ENCODE measurements around the gene DDX39A.

DDX39A gene

DNA sequence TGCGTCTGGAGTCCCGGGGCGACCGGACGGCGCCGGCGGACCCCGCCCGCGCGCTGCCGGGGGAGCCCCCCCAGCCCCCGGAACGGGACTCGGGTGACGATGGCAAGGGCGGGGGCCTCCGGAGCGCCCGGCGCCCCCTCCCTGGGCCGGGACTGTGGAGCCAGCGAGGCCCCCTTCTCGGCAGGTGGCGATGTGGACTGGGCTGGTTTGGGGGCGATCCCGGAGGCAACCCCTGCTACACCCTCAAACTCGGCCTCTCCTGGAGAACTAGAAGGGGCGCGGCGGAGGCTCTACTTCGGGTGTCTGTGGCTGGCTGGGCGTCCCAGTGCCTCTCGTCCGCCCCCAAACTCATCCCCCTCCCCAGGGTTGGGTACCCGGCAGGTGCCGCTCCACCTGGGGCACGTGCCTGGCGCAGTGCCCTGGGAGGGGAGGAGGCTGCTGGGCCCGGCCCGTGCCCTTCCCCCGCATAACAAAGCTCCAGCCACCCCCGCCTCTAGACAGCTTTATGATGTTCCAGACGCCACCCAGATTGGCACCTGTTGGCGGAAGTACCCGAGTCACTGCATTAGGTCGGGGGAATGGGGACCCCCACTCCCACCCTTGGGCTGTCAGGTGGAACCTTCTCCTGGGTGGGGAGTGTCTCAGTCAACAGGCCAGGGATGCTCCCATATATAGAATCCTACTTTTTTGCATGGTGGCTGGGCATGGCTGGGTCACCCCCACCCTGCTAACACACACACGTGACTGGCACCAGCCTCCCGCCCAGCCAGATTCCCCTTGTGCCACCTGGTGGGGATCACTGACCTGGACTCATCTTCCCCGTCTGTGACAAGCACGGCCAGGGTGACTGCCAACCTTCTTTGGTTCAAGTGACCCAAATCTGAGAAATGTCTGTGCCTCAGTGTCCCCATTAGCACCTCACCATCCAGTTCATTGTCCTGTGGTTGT lies 14.7 kb upstream of the DDX39A start:
- DNase-seq: no peak

- DNase-seq: no peak
These were observed 13.8 kb upstream of the DDX39A start, which contains the start of gene PKN1 for GRCh38 chr19:14432791-14433553. Gene PKN1 (plus strand): TSS chr19:14433306. CDS start chr19:14433522, 216 bp downstream.

GRCh38 chr19:14430712-14431111 lies 11.6 kb upstream of the DDX39A start:
- no peak for DNase-seq

- no peak for DNase-seq
These were observed 9.8 kb upstream of the DDX39A start for GRCh38 chr19:14428882-14429416.

DNA sequence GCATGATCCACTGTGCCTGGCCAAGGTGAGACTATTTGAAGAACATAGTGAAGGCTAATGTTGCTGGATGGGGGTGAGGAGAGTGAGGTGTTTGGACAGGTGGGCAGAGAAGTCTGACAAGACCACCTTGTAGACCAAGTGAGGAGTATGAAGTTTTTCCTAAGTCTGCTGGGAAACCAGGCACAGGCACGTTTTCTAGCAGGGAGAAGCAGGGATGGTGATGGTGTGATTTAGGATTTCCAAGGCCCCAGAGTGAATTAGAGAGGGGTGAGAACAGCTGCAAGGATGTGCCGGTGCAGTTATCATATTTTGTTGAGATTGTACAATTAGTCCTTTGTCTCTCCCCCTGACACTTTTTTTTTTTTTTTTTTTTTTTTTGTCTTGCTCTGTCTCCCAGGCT lies 8.3 kb upstream of the DDX39A start:
- no peak for DNase-seq

GRCh38 chr19:14425696-14426138 lies 6.6 kb upstream of the DDX39A start:
- no peak for DNase-seq

DNA sequence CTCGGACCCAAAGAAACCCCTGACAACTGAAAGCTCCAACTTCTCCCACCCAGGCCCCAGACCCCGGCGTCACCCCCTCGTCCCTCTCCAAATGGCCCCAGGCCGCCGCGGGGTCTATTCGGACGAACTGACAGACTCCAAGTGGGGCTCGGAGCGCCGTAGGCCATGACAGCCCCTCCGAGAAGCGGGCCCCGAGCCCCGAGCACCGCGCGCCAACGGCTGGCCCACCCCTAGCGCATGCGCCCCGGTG lies 360 bp downstream of the DDX39A start:
- no peak for DNase-seq

DNA sequence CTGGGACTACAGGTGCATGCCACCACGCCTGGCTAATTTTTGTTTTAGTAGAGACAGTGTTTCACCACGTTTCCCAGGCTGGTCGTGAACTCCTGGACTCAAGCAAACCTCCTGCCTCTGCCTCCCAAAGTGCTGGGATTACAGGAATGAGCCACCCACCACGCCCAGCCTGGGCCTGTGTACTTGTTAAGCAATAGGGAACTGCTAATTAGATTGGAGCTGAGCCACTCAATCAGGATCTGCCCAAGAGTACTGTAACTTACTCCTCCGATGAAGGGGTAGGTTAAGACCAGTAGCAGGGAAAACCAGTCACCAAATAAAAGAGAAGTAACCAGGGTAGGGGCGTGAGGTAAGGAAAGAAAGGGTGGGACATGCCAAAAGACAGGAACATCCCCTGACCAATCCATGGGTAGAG lies 2.3 kb downstream of the DDX39A start:
- no peak for DNase-seq

GRCh38 chr19:14414926-14415690 lies 4.0 kb downstream of the DDX39A start:
- DNase-seq: no peak

- DNase-seq: no peak
These were observed 5.4 kb downstream of the DDX39A start for GRCh38 chr19:14413693-14414181.

- DNase-seq: no peak
These were observed 6.0 kb downstream of the DDX39A start for GRCh38 chr19:14412996-14413692.

DNA sequence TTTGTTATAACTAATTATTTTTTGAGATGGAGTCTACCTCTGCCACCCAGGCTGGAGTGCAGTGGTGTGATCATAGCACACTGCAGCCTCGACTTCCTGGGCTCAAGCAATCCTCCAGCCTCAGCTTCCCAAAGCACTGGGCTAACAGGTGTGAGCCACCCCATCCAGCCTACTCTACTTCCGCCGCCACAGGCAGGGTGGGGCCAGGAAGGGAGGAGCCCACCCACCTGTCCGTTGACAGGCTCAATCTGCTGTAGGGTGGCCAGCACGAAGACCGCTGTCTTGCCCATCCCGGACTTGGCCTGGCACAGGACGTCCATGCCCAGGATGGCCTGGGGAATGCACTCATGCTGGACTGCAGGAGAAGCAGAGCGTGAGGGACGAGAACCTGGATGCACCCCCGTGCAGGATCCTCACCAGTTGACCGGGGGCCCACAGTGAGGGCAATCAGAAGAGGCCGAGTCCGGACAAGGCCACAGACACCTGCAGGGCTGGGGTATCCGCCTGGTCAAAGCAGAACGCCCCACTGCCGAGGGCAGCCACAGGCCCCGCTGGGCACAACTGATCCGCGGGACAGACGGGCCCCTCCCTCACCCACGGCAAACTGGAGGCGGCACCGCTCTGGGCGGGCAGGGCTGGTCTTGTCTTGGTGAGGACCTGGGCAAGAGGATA lies 6.7 kb downstream of the DDX39A start:
- DNase-seq: no peak

DNA sequence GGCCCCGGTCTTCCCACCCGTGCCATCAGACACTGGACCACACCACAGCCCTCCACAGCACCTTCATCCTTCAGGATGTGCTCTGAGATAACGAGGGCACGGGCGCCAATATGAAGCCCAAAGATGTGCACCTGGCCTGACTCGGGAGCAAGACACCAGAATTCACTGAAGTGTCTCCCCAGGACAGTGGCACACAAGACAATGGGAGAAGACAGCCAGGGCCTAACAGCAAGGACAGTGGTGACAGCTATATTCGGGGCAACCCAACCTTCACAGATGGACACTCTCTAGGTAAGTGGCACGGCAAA lies 7.2 kb downstream of the DDX39A start:
- no peak for DNase-seq

DNA sequence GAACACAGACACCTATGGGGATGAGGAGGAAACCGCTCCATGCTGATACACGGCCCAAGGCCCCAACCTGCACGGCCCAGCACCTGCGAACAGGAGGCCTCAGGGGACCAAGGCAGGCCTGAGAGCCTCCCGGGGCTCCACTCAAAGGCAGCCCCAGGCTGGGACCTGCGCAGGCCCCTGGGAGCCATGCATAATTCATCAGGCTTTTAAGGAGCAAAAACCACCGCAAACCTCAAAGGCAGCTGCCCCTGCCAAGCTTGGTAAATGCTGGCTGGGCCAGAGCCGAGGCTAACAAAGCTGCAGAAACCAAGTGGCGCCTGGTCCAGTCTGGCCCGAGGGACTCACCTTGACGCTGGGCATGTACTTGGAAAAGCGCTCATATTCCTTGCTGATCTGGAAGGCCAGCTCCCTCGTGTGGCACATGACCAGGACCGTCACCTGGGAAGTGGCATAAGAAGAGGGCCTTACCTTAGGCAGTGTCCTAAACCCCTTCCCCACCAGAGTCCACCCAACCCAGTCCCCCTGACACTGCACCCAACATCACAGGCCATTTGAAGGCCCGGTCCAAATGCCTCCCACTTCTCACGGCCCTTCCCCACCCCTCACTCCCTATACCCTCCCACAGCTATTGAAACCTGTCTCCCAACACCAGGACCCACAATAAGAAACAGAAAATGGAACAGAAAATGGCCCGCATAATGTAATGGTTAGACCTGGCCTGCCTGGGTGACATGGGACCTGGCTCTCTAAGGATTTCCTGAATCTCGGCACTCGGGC lies 7.8 kb downstream of the DDX39A start:
- DNase-seq: no peak

DNA sequence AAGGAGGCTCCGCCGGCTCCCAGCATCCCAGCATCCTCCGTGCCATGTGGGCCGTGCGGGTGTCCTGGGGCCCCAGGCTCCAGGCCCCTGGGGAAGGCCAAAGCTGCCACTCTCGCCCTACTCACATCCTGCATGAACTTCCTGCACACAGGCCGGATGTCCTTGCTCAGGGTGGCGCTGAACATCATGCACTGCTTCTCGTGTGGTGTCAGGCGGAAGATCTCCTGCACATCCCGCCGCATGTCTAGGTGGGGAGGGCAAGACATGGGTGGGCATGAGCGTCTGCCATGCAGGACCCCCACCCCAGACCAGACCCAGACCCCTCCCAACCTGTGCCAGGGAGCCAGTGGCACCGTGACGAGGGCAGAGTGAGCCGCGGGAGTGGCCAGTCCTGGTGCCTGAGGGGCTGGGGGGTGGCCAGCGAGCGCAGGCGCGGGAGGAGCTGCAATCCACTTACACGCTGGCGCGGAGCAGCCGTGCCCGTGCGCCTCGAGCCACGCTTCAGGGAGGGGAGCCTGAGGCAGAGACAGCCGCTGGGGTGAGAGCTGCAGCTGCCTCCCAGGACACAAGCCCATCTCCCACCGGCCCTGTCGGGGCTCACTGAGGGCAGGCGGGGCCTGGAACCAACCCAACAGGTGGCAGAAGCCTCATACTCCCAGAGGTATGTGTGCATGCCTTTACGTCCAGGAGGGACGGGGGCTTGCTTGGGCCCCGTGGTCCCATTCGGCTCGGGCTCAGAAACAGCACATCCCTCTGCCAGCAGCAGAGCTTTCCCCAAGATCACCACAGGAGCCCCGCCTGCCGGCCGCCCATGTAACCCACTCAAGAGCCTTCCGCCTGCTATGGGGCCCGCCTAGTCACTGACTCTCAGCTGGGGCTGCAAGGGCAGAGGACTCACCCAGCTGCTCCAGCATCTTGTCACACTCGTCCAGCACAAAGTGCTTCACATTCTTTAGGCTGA lies 8.8 kb downstream of the DDX39A start:
- DNase-seq: no peak

GRCh38 chr19:14409146-14410023 lies 9.8 kb downstream of the DDX39A start:
- DNase-seq: no peak

- DNase-seq: no peak
These were observed 10.5 kb downstream of the DDX39A start for GRCh38 chr19:14408491-14409145.
